GM18868 (cell line): ENCODE data around the gene HOXD12.

Experiments
- ATAC-seq: cut with Tn5 transposase; IDR thresholded peaks from one replicate; pipeline ENCODE4 v1.9.1; 2021; ENCODE audit warnings: mild to moderate bottlenecking, moderate library complexity; ENCODE audit not compliant: unreplicated experiment

Gene HOXD12

DNA sequence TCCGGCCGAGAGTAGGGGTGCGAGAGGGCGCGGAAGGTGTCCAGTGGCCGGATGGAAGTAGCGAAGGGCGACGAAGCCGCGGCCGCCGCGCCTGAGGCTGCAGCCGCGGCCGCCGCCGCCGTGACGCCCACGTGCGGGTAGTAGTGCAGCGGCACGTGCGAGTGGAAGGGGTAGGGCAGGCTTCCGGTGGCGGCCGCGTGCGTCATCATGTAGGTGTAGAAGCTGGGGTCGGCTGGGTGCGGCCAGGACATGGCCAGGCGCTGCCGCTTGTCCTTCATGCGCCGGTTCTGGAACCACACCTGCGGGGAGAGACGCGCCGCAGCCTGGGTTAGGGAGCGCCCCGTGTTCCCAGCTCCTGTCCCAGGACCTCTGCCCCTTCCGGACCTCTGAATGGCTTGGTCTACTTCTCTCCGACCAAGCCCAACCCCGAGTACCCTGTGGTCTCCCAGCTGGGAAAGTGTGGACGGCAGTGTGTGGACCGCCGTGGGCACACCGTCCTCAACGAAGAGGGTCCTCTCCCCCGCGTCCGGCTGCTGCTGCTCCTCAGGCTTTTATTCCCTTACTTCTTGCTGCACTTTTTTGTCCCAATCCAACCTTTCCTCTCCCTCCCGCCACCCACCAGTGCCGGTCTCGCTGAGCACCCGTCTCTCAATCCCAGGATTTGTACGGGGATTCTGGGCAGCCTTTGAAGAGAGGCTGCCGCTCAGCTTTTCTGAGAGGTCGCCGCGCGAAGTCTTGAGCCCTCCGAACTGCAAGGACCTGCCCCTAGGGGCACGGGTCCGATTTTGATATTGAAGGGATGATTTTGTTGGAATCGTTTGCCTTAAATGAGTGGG is 18.8 kb upstream of the HOXD12 start:
- ATAC-seq, result no peak

DNA sequence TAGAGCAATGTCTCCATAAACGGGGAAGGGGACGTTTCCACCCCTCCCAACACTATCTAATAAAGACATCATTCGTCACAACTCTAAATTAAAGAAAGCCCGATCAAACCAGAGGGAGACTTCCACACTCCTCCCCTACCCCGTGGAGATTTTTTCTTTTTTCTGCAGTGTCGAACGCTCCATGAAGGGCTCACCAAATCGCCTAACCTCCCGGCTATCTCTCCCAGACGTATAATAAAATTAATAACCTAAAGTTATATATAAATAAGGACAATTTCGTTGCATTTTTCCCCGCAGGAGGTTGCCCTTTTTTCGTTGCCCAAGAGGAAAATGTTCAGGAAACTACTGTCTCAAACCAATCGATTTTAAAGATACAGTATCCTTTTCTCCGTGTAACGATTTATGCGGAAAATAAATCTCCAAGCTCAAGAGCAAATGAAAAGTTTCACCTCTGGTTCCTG is 18.2 kb upstream of the HOXD12 start:
- no peak for ATAC-seq

DNA sequence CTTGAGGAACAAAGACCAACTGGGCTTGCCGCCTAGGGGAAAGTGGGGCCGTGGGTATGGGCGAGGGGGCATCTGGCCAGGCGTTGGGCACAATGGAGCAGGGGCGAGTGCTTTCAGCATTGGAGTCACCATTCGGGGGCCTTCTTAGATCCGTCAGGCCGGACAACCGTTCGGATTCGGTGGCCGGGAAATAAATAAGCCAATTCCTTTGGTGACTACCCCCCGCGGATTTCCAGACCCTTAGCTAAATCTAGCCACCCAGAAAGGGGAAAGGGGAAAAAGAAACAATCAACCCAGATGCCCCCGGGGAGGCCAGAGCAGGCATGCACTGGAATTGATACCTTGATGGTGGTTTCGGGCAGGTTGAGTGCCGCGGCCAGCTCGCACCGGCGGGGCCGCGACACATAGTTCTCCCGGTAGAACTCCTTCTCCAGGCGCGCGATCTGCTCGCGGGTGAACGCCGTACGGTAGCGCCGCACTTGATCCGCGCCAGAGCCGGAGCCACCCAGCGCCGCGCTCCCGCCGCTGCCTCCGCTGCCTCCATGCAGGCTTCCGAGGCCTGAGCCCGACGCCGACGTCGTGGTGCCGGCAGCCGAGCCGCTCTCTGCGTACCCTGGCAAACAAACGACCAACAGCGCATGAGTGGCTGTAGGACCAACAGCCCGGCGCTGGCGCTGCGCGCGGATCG is 17.6 kb upstream of the HOXD12 start:
- ATAC-seq, result no peak

DNA sequence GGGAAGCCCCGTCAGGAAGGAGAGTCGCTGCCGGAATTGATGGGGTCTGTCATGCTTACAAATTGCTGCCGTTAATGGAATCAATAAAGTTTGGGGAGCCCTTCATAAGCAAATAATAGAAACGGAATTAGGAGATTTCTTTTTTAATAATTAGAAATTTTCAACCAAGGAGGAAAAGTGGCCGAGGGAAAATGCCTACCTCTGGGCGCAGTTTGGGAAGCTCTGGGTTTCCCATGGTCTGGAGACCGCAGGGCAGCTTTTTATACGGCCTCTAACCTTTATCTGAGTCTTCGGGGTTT is 17.1 kb upstream of the HOXD12 start:
- ATAC-seq, result no peak

DNA sequence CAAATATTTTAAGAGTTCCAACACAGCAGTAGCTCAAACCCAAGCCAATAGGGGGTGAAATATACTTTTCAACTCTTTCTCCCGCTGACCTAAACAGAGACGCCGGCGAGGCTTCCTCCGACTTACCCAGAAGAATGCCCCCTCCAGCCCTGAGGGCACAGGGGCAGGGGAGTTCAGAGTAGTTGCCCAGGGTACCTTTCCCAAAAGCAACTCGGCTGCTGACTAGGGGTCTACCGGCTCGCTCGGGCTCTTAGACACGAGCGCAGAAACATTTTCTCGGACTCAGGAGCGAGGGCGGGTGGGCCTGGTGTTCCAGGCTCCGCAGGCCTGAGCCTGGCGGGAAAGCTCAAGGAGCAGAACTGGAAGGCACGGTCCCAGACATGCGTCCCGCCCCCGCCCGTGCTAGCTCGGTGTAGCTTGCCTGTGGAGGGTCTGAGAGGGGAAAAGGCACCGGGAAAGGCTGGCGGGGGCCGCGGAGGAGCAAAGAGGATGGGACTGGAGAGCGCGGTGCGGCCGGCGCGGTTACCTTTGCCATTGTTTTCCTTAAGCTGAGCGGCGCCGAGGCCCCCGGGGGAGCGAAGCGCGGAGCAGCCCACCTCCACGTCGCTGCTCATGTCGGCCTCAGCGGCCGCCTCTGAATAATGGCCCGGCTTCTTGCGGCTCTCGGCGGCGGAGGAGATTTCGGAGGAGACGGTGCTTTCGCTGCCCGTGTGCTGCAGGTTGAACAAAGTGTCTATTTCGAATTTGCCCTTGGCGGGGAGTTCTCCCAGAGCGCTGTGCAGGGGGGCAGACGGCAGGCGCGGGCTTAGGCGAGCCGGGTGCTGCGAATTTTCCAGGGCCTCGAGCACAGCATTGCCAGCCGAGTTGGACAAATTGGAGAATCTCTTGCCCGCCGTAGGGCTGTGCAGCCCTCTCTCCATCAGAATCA is 16.5 kb upstream of the HOXD12 start:
- no peak for ATAC-seq

DNA sequence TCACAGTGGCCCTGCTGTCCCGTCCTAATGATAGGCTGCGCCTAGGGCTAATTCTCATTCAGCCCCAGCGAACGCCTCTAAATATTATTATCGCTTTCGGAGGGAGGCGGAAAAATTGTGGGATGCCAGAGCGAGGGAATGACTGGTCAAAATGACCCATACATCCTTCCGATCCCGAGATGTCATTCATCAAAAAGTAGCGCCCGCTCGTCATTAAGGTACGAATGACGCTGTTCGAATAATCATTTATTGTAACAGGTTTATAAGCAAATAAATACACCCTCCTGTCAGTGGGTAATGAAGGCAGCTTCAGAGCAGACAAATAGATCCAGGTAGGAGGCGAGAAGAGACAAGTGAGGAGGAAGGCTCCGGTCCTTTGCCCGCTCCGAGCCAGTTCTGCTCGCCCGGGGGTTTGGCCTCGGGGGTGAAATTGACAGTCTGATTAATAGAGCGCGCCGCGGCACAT is 15.8 kb upstream of the HOXD12 start, which contains the start of gene EVX2:
TSS of gene EVX2 (minus strand) at position 167 of the 466 bp plus-strand sequence. CDS start 186 bp downstream, outside the sequence.
- no peak for ATAC-seq

DNA sequence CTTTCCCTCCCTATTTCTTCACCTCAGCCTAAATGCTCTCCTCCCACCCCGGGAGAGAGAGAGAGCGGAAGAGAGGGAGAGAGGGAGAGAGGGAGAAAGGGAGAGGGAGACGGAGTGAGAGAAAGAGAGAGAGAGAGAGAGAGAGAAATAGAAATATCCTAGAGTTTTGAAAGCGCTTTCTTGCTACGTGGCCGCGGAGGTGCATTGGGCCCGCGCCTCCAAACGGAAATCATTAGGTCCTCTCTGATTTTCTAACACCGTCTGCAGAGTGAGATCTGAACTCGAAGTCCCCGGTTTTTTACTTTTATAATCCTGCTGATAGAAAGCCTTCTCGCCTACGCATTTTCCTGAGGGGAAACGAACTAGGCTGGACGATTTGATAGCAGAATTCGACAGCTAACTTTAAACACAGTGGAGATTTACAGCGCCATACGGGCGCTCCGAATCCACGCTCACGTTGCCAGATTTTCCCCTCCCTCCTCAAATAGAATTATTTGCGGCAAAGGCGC is 14.9 kb upstream of the HOXD12 start:
- ATAC-seq, result no peak

DNA sequence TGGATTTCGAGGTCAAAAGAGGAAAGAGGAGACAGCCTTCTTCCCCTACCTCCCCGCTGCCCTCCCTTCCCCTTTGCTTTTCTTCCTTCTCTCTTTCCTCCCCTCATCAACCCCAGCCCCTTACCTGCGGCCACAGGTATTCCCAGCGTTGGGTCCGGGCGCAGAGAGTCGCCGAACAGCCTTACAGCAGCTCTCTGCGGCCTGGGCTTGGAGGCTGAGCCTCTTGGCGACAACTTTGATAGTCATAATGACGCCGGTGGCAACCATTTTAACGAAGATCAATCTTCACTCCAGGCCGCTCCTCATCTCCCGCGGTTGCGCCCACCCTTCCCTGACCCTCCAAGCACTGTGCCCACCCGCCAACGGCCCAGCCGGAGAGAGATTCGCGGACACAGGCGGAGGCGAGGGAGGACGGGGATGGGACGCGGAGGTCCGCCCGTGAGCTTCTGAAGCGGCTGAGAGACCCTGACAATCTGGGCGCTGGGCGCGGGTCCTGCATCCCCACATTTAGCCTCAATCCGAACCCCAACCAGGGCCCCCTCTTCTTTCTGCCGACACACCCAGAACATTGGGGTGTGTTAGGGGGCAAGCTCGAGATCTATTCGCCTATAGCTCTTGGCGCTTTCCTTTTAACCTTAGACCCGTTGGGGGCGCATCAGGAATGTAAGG is 14.3 kb upstream of the HOXD12 start:
- ATAC-seq, result no peak

DNA sequence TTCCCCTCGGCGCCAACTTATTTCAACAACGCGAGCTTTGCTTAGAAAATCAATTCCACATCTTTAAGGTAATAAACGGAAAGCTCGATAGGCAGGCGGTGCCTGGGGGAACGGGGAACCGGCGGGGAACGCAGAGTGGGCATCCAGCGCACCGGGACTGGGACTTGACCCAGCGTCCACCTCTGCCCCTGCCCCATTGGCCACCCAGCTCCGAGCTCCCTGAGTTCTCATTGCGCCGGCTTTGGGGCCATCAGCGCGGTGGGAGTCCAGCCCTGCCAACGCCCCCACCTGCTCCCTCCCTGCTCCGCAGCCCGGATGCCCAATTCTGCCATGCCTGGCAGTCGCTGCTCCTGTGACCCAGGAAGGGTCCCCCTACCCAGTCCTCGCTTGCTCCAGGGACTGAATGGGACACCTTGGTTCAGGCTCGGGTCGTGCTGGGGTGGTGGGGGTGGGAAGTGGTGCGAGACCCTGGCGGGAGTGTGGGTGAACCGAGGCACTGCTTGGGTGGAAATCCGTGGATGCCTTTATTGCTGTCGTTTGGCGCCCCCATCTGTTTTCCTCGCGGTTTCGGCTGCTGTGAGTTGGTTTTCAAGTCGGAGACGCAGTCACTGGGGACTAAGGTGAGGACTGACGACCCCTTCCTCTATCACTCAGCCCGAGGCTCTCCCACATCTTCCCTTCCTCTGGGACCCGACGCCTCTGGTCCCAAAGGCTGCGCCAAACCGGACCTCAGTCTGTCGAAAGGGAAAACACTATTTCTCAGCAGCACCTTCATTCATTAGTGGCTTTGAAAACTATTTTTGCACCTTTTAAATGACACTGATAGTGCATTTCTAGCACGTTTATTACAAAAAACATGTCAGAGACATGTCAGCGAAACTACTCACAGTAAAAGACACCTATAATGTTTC is 13.5 kb upstream of the HOXD12 start:
- no peak for ATAC-seq

DNA sequence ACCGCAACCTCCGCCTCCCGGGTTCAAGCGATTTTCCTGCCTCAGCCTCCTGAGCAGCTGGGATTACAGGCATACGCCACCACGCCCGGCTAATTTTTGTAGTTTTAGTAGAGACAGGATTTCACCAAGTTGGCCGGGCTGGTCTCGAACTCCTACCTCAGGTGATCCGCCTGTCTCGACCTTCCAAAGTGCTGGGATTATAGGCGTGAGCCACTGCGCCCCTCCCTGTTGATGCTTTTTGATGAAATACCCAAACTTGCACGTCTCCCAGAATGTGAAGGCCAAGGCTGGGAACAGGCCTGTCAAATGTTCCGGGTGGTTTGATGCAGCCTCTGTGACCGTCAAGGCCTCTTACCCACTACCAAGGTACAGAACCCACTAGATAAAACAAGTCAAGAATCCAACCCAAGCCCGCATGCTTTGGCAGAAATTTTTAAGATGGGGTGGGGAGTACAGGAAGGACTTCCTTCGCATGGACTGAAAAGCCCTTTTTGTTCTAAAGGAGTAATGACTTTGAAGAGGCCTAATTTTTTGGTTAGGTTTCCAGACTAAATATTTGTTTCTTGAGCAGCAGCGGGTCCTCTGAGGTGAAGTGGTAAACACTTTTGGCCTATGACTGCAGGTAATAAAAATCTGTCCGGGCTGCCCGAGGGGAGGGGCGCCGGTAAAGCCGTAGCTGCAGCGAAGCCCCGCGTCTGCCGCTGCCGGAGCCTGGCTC is 12.1 kb upstream of the HOXD12 start:
- no peak for ATAC-seq

DNA sequence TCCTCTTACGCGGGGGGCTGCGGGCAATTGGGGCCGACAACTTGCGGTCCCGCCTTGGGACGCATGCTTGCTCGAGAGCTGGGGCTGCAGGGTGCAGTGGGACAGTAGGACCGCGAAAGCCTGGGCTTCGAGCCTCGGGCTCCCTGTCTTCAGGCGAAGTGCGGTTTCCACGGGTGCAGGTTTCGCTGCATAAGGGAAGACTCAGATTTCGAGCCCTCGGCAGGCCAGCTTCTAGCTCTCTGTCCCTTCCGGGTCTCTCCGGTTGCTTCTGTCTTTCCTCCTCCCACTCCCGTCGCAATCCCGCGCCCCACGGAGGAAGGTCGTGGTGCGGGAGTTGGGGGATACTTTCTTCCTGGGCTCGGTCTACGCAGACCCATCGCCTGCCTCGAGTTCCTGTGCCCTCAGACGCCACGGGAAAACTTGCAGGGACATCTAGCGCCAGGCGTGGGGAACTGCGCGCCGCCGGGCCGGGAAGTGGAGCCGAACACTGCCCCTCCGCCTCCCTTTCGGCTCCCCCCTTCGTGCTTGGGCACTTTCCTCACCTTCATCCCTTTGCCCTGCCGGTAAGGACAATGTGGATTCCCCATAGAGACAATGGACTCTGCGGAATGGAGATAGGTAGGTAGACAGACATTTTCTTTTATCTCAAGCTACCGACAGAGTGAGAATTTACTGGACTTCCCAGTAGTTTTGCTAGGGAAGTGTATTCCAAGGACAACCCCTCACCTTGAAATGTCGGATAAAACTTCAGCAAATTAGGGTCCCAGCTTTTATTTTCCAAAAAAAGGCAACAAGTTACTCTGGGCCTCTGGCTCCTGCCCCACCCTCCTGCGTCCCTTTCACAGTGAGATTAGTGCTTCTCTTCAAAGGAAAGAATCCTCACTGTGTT is 11.3 kb upstream of the HOXD12 start:
- ATAC-seq, result peak; percentile 74

DNA sequence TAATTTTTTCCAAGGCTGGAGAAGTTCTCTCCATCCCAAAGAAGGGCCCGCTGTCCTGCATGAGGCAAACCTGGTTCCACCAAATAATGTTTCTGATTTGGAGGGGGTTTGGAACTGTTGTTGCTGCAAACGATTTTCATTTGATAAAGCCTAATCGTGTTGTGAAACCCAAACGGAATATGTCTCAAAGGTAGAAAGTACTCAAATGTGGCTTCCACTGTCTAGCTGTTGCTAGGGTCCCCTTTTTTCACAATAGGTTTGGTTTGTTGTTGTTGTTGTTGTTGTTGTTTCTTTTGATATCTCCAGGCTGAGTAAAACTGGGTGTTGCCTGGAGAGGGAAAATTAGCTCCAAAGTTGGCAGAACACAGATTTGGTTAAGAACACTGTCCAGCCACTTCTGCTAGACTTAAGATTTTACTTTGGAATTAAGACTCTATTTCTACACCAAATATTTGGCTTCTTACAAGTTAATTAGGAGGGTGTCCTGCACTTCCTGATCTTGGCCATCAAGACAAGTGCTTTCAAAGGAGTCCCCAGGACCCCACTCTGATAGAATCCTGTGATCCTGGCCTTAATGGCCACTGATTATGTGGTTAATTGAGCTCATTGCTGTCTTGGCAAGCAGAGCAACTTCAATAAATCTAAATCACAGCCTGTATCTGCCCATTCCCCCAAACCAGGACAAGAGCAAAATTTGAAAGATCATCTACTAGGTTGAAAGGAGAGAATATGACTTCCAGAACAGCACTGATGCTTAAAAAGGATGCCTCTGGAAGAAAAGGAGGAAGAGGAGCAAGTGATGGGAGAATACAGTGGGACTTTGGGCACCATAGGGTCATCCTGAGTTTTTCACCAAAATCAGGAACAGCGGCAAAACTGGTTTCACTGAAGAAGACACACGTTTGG is 10.4 kb upstream of the HOXD12 start:
- ATAC-seq, result no peak

DNA sequence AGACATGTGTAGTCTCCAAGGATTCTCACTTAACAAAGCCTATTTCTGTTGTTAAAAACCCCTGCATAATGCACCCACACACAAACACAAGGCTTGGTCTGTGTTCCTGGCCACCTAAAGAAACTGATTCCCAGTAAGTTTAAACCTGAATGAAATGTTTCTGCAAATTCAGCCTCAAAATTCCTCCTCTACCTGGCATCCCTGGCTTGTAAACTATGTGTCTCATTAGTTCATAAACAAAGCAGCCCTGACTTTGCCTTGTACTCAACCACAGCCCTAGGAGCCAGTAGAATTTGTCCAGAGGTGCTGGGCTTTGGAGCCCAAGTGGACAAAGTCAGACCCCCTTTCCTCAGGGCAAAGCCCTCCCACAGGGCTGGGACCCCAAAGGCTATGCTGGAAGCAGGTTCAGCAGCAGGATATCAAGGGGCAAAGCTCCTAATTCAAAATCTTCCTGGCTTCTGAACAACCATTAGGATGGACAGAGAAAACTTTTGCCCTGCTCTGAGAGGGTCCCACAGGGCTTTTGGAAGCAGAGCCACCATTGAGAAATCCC is 9.7 kb upstream of the HOXD12 start:
- ATAC-seq, result no peak

DNA sequence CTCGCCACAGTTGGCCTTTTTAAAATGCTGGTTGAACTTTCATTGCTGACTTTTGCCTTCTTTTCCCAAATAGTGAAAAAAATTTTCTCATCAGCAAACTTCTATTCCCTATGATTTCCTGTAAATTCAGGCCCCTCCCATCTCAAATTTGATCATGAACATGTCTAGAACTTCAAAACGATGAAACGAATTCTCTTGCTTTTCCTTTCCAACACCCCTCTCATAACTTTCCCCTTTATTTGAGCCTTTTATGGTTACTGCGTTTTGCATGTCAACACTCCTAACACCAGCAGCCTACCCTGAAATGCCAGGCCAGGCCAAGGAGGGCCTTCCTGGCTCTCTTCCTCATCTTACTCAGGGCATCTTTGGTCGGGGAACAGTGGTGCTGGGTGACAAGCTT is 8.7 kb upstream of the HOXD12 start:
- ATAC-seq, result no peak

DNA sequence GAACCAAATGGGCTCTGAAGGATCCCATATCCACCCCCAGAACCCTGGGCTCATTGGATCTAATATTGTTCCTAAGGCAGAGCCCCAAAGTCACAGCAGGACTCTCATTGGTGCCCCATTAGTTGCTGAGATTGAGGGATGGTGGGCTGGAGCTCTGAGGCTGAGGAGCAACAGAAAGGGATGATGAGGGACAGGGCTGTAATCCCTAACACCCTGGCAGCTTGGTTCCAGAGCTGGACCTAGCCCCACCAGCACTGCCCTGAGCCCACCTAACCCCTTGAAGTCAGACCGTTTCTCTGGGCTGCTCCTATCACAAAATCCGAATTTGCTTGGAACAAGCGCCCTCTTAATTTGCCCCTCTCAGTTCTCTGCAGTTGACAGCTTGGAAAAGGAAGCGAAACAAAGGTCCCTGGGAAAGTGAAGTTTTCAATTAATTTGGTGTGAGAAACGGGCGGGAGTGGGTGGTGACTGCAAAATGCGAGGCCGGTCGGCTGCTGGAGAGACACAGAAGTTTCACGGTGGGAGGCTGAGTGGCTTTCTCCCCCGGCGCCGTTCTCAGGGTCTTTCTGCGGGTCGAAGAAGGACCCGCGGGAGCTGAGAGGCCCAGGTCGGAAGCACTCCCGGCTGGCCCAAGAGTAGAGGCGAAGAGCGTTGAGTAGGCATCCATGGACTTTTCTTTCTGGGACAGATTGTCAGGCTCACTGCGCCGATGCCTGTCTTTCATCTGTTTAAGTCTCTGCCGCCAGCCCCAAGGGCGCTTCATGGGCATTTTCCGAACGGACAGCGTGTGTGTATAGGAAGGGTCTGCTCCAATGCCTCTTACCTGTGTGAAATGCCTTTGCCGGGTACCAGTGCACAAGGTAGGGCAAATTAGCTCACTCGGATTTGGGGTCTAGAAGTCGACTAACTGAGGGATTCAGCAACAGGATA is 8.0 kb upstream of the HOXD12 start:
- ATAC-seq, result no peak
